Renal cortical epithelial cell (primary cell): ENCODE results near the gene POU6F2. TPM values are rescaled to one million over a fixed set of nuclear protein-coding genes. Genes with fewer than 3 reads are reported as not detected.
A peak's percentile ranks its signal among the peaks of the same experiment; 100 is the strongest.
"Not testable (repeated sequence)": the region's sequence is repeated elsewhere in the genome, so short reads cannot be mapped to it uniquely, and the experiment has no call there.

Experiments used
- DNase-seq: peaks from one replicate; pipeline ENCODE4 v3.0.0-alpha.2; 2011; ENCODE audit warnings: low read depth
- total RNA-seq: library from RNA; depleted of rRNA; stranded (reverse); fragments of >200 nt; gene quantifications from 2 replicates; pipeline ENCODE4 v1.2.3, GENCODE V29; 2014

Gene POU6F2
- total RNA-seq, 1 donor from 2014 or later, result not detected

DNA sequence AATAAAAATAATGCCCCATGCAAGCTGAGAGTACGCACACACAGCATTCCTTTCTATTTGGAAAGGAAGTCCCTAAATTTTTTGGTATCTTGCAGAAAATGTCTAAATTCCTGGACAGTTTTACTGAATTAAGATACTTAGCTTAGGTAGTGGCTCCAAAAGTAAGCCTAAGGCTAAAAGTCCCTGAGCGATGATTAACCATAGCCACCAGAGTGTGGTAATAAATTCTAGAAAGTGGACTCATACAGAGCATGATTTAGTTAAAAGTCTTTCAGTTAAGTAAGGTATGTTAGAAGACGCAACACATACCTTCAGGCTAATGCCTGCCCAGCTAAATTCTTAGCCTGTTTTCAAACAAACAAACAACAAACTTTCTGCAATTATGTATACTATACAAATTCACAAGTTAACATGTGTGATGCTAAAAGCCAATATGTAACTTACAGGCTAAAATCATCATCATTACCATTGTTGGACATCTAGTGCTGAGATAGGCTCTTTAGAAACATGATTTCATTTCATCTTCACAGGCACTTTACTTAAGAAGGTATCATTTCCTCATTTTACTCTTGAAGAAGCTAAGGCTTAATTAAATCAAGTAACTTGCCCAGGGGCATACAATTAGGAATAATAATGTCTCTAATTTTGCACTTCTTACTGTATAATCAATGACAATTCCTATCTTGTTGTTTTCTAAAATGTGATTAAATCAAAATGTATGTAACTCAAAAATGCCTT is 327.1 kb downstream of the POU6F2 start:
- peak; percentile 76 for DNase-seq

DNA sequence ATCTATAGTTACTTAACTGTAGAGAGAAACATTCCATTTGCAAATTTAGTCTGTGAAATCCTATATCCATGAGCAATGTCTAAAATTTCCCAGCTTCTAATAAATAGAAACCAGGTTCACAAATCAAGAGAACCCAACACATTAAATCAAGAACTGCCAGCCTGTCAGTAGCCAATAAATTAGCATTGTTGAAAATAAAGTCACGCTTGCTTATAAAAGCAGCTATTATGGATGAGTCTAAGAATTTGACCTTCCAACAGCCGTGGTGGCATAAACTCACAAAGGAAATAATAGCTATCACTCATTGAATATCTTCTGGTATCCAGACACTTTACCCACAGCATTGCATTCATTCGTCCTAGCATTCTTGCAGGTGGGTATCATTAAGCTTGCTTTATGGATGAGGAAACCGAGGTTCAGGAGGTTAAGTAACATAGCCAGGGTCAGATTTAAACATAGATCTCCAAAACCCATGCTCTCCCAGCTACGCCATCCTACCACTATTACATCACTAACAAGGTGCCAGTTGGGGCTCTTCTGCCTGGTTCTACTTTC is 328.4 kb downstream of the POU6F2 start:
- DNase-seq, result no peak

DNA sequence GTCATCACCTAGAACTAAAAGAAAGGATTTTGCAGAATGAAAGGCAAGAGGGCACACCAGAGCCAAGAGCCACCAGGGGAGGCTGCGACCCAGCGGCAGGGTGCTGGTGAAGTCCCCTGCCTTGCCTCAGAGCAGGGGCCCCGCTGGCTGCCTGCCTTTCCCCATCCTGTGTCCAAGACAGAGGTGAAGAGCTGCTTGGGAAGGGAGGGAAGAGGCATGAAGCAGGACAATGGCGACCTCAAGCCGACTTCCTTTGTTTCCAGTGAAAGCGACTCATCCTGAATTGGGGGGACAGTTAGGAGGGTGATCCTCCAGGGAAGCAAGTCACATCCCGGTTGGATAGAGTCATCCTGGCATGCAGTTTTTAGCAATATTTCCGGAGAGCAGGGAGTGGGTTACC is 333.0 kb downstream of the POU6F2 start:
- DNase-seq, result no peak

DNA sequence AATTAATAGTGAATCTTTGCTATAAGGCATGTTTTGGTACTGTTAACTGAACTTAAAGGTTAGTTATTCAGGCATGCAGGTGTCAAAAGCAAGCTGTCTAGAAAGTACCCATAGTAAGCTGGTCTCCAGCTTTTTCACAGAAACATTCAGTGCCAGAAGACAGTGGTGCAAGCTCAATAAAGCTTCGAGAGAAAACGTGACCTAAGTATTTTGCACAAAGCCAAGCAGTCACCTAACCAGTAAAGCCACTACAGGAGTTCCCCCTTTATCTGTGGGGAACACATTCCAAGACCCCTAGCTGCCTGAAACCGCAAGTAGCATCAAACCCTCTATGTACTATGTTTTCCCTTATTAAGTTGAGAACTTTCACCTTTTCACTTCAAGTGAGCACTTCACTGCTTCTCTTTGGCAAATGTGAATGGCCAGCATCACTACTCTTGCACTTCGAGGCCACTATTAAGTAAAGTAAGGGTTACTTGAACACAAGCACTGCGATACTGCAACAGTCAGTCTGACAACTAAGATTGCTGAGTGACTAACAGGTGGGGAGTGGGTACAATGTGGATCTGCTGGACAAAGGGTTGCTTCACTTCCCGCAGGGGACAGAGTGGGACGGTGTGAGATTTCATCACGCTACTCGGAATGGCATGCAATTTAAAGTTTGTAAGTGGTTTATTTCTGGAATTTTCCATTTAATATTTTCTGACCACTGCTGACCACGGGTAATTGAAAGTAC is 334.7 kb downstream of the POU6F2 start:
- no peak for DNase-seq

DNA sequence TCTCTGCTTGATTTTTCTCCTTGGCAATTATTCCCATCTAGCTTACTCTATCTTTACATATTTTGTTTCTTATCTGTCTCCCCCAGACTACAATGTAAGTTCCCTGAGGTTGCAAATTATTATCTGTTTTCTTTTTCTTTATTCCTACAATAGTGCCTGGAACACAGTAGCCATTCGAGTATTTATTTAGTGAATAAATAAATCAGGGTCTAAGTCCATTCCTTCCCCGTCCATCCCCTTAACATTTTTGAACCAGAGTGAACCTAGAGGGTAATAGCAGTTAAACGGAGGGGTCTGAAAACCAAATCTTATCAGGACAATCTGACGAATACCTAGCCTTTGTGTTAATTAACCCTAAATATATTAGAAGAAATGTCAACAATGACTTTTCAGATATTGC is 335.7 kb downstream of the POU6F2 start:
- DNase-seq, result no peak

DNA sequence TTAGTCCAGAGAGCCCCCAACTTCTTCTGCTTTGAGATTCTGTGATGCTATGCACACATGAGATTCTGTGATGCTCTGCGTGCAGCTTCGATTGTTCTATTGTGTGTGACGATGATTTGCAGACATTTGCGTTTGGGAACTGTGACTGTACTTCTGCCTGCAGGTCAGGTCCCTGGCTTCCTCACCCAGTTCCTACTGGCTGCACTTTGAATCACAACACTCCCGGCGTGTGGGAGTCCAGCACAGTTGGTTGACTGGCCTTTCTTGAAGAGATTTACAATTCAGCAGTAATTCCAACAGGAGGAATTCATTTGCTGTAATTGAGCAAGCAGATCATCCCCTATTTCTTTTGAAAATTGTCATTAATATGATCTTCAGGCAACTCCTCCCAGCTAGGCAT is 336.3 kb downstream of the POU6F2 start:
- DNase-seq, result peak; percentile 49

DNA sequence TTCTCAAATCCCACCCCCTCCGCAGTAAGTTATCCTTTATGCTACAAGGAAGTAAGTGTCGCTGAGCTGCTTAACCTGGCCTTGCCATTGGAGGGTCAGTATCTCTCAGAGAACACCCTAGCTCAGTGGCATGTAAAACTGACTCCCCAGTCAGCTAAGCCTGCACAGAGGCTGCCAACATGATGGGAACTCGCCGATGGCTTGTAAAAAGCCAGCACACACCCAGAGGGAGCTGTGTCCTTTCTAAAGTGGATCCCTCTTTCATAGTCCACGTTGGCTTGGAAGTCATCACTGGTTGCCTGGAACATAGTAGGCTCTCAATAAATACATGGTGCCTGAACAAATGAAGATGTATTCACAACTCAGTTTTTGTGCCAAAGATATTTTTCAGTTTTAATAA is 339.4 kb downstream of the POU6F2 start:
- no peak for DNase-seq

DNA sequence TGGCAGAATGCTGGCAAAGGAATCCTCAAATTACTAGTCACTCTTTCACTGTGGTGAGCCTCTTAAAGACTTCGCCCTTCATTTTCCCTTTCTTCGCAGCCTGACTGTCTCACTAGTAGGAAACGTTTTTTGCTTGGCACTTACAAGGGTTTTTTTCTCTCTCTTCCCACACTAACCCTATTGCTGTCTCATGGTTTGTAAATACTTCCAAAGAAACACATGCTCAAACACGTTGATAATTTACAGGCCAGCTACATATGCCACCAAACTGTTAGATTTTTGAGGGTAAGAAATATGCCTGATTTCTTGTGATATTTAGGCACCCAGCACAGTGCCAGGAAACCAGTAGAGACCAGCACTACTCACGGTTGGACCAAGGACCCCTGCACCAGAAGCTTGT is 340.2 kb downstream of the POU6F2 start:
- no peak for DNase-seq

DNA sequence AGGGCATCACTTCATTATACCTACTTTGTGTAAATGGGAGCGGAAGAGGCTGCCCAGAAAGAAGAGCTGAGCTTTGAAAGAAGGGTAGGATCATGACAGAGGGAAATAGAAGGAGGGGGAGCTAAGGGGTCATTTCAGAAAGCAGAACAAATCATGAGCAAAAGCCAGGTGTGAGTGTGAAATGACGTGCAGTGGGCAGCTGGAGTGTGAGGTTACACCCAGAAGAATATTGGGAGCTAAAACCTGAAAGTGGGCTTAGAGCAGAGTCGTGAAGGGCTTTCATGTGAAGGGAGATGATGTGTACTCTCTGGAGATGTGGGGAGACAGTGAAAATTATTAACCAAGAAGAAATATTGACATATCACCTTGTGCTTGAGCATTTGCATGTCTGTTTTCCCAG is 343.5 kb downstream of the POU6F2 start:
- DNase-seq, result no peak

DNA sequence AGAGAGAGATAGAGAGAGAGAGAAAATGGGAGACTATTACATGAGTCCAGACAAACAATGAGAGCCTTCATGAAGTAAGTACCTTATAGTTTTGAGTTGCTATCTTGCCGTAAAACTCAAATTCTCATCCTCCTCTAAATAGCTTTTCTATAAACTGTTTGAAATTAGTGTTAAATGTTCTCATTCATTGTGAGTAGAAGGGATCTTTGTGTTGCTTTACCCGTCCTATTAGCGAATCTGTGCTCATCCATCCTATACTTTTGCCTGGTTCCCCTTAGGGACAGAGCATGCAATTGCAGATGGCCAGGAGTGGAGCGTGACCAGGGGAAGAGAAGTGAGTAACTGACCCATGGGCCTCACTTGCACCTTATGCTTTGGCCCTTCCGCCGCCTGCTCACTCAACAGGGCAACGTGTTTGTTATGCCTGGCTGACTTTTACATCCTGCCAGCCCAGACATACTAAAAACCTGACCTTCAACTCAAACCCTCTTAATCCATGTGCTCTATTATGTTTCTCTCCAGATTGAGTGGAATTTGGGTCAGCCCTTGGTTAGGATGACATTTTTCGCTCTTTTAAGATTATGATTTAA is 344.3 kb downstream of the POU6F2 start:
- DNase-seq, result peak; percentile 57

DNA sequence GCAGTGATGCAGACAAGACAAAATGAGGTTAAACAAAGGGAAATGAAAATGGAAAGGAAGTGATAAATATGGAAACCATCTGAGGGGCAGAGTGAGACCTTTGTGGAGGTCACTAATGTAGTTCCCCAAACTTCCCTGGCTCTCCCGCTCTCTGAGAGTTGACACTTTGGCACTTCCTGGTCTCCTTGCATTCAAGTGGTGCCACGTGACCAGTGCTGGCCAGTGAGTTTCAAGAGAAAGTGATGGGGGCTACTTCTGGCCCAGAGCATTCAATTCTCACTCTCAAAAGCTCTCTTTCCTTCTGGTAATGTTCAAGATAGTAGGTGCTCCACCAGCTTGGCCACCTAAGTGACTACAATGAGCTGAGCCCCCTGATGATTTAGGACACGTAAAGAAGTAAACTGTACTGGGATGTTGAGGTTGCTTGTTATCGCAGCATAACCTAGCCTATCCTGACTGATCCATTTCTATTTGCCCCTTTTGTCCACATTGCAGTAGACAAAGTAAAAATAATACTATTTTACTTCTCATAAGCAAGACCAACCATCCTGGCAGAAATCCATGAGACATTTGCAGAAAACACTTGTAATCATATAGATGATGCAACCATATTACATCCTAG is 346.5 kb downstream of the POU6F2 start:
- DNase-seq, result no peak

DNA sequence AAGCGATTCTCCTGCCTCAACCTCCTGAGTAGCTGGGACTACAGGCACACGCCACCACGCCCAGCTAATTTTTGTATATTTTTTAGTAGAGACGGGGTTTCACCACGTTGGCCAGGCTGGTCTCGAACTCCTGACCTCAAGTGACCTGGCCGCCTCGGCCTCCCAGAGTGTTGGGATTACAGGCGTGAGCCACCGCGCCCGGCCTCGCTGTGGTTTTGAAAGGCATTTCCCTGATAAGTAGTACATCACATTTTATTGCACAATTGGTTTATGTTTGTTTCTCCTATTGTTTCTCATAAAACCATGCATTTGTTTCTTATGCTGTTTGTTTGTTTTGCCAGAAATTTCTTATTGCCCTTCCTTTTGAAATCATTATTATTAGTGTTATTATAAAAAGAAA is 353.9 kb downstream of the POU6F2 start:
- DNase-seq, result not testable (repeated sequence)

DNA sequence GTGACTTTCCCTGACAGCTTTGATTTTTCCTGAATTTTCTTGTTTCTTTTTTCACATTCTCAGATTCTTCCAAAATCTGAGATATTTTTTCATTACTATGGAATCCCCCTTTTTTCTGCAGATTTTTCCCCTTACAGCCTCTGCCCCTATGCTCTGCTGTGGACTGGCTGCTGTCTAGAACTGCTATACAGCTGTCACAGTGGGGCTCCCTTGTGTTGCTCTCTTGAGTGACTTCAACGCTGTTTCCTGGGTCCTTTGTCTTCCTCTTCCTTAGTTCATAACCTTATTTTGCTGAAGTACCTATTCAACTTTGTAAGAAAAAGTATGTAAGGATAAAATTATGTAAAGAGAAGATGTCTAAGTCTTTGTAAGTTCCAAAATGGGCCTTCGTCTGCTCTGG is 354.4 kb downstream of the POU6F2 start:
- DNase-seq, result no peak

DNA sequence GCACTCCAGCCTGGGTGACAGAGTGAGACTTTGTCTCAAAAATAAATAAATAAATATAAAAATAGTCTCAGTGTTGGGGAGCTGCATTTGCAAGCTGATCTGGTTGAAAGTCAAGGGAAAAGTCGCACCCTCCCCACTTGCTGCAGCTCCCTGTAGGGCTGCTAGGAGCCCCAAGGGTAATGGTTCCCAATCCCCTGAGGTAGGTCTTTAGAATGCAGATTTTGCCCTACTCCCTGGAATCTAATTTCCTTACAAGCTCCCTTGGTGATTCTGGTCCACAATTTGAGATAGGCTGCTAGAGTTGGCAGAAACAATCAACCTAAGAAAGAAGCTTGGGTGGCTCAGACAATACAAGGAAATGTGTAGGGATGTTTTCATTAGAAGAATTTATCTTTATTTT is 356.0 kb downstream of the POU6F2 start:
- DNase-seq, result no peak

DNA sequence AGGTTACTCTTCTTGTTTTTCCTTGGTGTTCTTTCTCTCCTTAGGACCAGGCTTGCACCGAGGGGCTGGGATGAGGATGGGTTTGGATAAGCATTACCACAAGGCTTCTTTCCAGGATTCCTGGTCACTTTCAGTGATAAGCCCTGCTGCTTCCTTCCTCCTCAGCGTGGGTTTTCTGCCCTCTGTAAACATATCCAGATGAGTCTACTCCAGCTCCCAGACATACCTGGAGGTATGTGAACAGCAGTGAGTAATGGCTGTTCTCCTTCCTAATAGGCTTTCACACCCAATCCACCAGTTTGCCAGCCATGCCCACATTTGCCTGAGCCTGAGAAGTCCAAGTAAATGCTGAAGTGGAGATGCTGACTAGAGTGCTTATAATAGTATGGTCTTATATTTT is 358.7 kb downstream of the POU6F2 start:
- DNase-seq, result peak; percentile 42

DNA sequence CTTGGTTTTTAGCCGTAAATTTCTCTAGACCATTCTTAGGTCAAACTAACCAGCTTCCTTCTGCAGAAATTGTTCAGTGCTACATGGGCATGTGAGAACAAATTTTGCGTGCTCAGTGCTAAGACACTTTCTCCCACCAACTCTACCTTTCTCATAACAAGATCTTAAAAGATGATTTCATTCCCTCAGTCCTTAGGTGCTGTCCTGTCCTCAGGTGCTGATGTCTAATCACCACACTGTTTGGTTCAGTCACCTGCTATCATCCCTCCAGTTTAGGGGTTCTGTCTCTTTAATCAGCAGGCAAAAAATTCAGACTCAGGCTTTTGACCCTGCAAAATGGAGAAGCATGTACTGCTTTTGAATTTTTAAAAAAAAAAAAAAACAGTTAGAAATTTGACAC is 361.0 kb downstream of the POU6F2 start:
- DNase-seq, result no peak

DNA sequence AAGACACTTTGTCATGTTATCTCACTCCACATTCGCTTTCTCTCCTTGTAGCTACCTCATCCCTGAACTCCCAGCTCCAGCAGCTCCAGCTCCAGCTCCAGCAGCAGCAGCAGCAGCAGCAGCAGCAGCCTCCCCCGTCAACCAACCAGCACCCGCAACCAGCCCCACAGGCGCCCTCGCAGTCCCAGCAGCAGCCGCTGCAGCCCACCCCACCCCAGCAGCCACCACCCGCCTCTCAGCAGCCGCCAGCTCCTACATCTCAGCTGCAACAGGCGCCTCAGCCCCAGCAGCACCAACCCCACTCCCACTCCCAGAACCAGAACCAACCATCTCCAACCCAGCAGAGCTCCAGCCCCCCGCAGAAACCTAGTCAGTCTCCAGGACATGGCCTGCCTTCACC is 361.9 kb downstream of the POU6F2 start:
- DNase-seq, result no peak

DNA sequence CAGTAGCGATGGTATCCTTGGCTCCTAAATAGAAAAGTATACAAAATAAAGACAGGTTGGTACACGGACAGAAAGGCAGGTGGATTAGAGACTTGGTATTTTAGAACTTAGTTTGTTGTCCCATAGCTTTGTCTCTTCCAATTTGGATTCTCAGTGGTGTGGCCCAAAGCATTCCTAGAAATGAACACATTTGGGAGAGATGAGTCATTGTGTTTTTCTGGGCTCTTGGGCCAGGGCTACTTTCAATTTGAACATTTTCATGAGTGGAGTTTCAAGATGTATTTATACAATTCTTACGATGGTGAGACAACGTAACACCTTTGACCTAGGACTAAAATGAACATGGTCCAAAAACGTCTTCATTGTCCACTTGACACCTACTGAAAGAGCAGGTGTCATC is 363.4 kb downstream of the POU6F2 start:
- no peak for DNase-seq

DNA sequence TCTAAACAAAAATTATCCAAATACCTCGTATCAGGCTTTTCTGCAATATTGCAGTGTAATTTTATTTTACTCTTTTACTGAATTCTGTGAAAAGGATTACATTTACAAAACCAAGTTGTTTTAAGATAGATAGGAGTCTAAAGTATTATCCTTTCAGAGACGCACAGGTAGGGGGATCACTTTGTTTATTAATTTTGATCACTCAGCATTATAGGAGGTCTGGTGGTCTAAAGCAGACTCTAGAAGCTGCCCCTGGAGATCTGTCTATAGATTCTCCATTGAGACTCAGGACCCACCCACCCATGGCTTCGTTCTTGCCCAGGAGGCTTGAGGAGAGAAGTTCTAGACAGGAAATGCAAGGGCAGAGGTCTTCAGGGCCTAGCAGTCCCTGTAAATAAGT is 365.1 kb downstream of the POU6F2 start:
- DNase-seq, result no peak

DNA sequence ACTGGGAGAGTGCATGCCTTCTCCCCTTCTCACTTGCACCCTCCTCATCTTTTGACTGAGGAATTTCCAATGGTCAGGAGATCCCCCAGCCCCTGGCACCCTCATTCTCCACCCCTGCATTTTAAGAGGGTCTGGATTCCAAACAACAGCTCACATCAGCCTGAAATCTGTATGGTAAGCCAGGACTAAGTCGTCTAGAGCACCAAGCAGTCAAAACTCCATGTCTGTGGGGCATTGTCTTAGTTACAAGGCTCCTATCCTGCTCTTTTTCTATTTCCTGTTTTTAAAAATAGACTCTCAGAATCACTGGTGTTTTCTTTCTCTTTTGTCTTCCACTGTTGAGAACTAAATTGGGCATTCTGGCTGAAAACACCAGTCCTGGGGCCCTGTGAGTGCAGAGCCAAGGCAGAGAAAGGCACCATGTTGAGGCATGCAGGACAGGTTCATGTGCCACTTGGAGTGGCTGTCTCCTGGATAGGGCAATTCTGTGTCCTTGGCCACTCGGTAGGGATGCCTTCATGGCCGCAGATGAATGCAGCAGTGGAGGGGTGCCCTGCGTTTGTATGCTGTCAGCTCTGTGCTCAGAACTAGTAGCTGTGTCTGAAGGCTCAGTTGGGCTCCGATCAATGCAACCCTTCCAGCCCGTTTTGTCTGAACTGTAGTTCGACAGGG is 371.9 kb downstream of the POU6F2 start:
- no peak for DNase-seq

DNA sequence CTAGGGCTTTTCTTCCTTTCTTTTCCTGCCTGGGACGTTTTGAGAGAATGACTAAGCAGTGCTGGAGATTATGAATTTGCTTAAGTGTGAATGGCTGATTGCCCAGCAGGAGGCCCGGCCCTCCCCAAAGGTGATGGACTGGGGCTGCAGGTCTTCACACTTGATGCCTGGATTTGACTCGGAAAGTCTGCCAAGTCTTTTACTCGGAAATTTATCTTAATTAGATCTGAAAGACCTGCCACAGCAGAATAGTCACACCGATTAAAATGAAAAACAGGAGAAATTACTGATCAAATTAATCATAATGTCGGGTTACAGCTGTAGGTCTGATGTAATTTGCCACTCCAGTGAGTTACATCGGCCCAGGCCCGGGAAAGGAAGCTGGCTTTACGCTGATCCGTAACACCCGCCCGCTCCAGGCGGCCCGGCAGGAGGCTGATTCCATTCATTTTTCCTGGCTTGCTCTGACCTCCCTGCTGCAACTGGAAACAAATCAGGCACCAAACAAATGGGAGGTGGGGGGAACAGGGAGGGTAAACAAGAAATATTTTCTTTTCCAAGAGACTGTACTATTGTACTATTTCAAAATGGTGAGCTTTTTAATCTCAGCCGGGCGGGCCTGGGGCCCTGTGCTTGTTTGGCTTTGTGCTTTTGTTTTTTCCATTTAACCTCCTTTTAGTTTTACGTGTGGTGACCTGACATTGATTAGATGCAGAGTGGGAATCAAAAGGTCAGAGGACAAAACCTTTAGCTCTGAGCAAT is 376.1 kb downstream of the POU6F2 start:
- DNase-seq, result peak; percentile 86
